ENCODE data around the gene JUND.

DNA sequence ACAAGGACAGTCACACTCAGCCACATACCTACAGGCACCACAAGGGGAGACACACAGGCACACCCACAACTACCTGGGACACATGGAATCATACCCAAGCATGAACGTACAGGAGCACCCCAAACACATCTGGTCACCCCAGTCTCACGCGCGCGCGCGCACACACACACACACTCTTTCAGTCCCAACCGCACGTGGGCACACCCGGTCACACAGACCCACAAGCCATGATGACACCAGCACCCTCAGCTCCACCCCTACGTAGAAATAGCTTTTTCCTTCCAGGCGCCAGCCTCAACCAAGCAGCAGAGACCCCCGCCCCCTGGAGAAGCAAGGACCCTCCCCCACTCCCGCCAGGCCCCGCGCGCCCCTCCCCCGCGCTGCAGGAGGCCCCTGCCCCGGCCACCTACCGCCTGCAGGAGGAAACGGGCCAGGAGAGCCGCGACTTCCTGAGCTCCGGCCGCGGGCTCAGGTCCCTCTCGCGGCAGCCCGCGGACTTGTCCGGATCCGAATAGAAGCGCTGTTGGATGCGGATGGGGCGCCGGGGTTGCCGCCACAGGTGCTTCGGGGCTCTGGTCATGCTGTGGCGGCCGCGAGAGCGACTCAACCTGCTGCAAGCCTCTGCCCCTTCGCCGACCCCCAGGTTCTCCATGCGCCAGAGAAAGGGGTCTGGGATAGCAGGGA is 48.7 kb downstream of the JUND start:
- TF ChIP-seq CTCF (conservative IDR thresholded peaks at IDR 0.05; ENCODE audit: low read length) (no peak), EZH2phosphoT487 (IDR thresholded peaks at IDR 0.05; ENCODE audit: borderline replicate concordance) (no peak)

Measured in Loucy (cell line).